Endodermal cell (in vitro differentiated cells): ENCODE measurements around the gene LTBP4. TPM values are rescaled to one million over a fixed set of nuclear protein-coding genes. Genes with fewer than 3 reads are reported as not detected.

Experiments
- DNase-seq: peaks from one replicate; pipeline ENCODE4 v3.0.0-alpha.2; 2017
- H3K27ac ChIP-seq: 2 replicates; pipeline ENCODE4 v1.5.1; 2013; ENCODE audit warnings: mild to moderate bottlenecking, low read depth, low read length, moderate library complexity
- H3K27me3 ChIP-seq: 2 replicates; pipeline ENCODE4 v1.6.1; 2013; ENCODE audit warnings: mild to moderate bottlenecking, low read length, moderate library complexity; ENCODE audit not compliant: insufficient read depth, control insufficient read depth, poor library complexity, severe bottlenecking
- H3K36me3 ChIP-seq: 2 replicates; pipeline ENCODE4 v1.7.0; 2013; ENCODE audit warnings: mild to moderate bottlenecking, low read length, moderate library complexity; ENCODE audit not compliant: control insufficient read depth, insufficient read depth
- H3K4me1 ChIP-seq: one replicate; pipeline ENCODE4 v1.7.0; 2013; ENCODE audit warnings: low read length; ENCODE audit not compliant: control insufficient read depth, insufficient read depth
- H3K4me3 ChIP-seq: 2 replicates; pipeline ENCODE4 v1.5.1; 2013; ENCODE audit warnings: mild to moderate bottlenecking, low read length, moderate library complexity
- H3K9ac ChIP-seq: 2 replicates; pipeline ENCODE4 v1.6.1; 2013; ENCODE audit warnings: mild to moderate bottlenecking, low read length, moderate library complexity; ENCODE audit not compliant: poor library complexity, severe bottlenecking; ENCODE audit errors: extremely low read depth
- H3K9me3 ChIP-seq: 2 replicates; pipeline ENCODE4 v1.6.1; 2013; ENCODE audit warnings: mild to moderate bottlenecking, low read length, moderate library complexity; ENCODE audit not compliant: control insufficient read depth
- H3K27ac Mint-ChIP-seq: 2 replicates; pipeline ENCODE4 v1.8.0; 2020; ENCODE audit warnings: mixed read lengths
- H3K27me3 Mint-ChIP-seq: 2 replicates; pipeline ENCODE4 v1.8.0; 2021; ENCODE audit warnings: mild to moderate bottlenecking, mixed read lengths; ENCODE audit not compliant: insufficient read depth
- H3K36me3 Mint-ChIP-seq: 2 replicates; pipeline ENCODE4 v1.8.0; 2020; ENCODE audit warnings: low read depth, mixed read lengths
- H3K4me1 Mint-ChIP-seq: 2 replicates; pipeline ENCODE4 v1.8.0; 2020; ENCODE audit warnings: mixed read lengths
- H3K4me3 Mint-ChIP-seq: 2 replicates; pipeline ENCODE4 v1.8.0; 2020; ENCODE audit warnings: mild to moderate bottlenecking, moderate library complexity, mixed read lengths
- H3K9me3 Mint-ChIP-seq: 2 replicates; pipeline ENCODE4 v1.8.0; 2020; ENCODE audit warnings: mild to moderate bottlenecking, mixed read lengths
- CTCF ChIP-seq: fragments of 200-600 bp; sonication (generic); conservative IDR thresholded peaks from 2 replicates; pipeline ENCODE4 v1.5.0; 2021; ENCODE audit warnings: antibody characterized with exemption, mild to moderate bottlenecking
- WGBS, 2 experiments: methylation state at CpG; one replicate each; pipeline versions ENCODE4 v1.1.5 to v1.1.7; 2013; ENCODE audit warnings: missing lambda C conversion rate in 2 of 2, mixed read lengths in 1 of 2; ENCODE audit not compliant: insufficient coverage in 1 of 2, insufficient read length in 1 of 2; 5-methylcytosine and 5-hydroxymethylcytosine counted together
- total RNA-seq, 2 donors: library from RNA; stranded (reverse); fragmentation: NEBNext Ultra II Directional in 1 of 2; extraction: Animal tissue kit (Norgen Biotek cat#: 25700) in 1 of 2; gene quantifications; 2 replicates in 1 of 2; 3 replicates in 1 of 2; pipeline ENCODE4 v1.2.1, GENCODE V29; 2021

Gene LTBP4
- total RNA-seq, 2 donors from 2014 or later = 104 to 133 TPM

DNA sequence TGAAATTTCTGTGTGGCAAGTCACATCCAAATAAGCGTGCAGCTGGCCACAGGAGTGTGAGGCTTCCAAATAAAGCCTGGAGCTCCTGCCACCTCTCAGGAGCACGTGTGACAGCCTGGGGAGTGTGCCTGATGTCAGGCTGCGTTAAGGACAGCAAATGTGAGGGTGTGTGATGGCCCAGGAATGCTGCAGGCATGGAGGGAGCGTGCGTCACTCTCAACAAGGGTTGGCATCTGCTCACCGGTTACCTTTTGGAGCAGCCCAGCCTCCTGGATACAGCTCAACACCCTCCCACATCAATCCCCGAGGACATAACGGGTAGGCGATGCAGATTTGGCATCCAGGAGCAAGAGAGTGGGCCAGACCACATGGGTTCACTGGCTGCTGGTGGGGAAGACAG, 70.2 kb downstream of the LTBP4 start:
- Histone ChIP-seq H3K4me1 (no peaks in the 10 kb centered on the region), H3K36me3 (peaks cover 68% of the 10 kb centered on the region), H3K9me3 (no peaks in the 10 kb centered on the region), H3K9ac (no peak overlapping the region), H3K4me3 (no peak overlapping the region), H3K27ac (no peak overlapping the region), H3K27me3 (no peaks in the 10 kb centered on the region)
- no peak for DNase-seq
- no peaks in the 10 kb centered on the region for H3K9me3 Mint-ChIP-seq
- H3K27ac Mint-ChIP-seq = no peak overlapping the region
- peaks cover 48% of the 10 kb centered on the region for H3K36me3 Mint-ChIP-seq
- no peaks in the 10 kb centered on the region for H3K27me3 Mint-ChIP-seq
- H3K4me1 Mint-ChIP-seq = no peaks in the 10 kb centered on the region
- WGBS, 2 experiments = 93 to 96% methylated on average over 5 to 9 of the region's 9 CpGs
- no peak overlapping the region for H3K4me3 Mint-ChIP-seq
- no peak for TF ChIP-seq CTCF

GRCh38 chr19:40672038-40672437, 70.9 kb downstream of the LTBP4 start:
- H3K27ac ChIP-seq = no peak overlapping the region

DNA sequence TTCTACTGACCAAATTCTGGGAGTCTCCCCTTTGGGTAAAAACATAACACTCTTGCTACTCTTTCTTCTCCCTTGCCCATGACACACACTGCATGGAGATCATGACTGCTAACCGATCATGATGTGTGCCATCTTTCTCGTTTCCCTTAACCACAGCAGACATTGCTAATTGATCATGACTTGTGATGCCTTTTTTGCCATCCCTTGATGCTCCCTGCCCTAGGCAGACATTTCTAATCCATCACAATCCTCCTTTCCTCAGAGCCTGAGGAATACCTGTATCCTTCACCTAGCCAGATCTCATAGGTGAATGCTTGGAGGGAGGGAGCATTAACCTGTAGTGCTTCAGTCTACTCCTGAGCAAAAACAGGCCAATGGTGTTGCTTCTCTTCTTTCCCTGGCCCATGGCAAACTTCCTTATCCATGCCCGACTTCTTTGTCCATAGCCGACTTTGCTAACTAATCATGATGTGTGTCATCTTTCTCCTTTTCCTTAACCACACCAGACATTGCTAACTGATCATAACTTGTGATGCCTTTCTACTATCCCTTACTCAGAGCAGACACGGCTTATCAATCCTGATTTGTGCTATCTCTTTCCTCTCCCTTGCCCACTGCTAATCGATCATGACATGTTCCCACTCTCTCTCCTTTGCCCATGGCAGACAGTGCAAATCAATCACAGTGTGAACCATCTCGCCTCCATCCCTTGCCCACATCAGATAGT, 71.6 kb downstream of the LTBP4 start:
- no peak for TF ChIP-seq CTCF
- no peaks in the 10 kb centered on the region for H3K27me3 Mint-ChIP-seq
- Histone ChIP-seq H3K9me3 (no peaks in the 10 kb centered on the region), H3K4me1 (no peaks in the 10 kb centered on the region), H3K27ac (no peak overlapping the region), H3K36me3 (peaks cover 76% of the 10 kb centered on the region), H3K4me3 (no peak overlapping the region), H3K27me3 (no peaks in the 10 kb centered on the region), H3K9ac (no peak overlapping the region)
- no peaks in the 10 kb centered on the region for H3K9me3 Mint-ChIP-seq
- no peak overlapping the region for H3K4me3 Mint-ChIP-seq
- no peak for DNase-seq
- no peaks in the 10 kb centered on the region for H3K4me1 Mint-ChIP-seq
- WGBS, 2 experiments = 94% methylated on average over 7 of the region's 7 CpGs
- peaks cover 53% of the 10 kb centered on the region for H3K36me3 Mint-ChIP-seq
- H3K27ac Mint-ChIP-seq = no peak overlapping the region

More at GRCh38 chr19:40672038-40672437, 70.9 kb downstream of the LTBP4 start:
- no peaks in the 10 kb centered on the region for H3K4me1 ChIP-seq
- H3K9me3 ChIP-seq = no peaks in the 10 kb centered on the region
- peaks cover 71% of the 10 kb centered on the region for H3K36me3 ChIP-seq
- H3K9ac ChIP-seq = no peak overlapping the region
- no peaks in the 10 kb centered on the region for H3K9me3 Mint-ChIP-seq
- WGBS, 2 experiments = 85 to 91% methylated on average over 2 of the region's 2 CpGs
- no peaks in the 10 kb centered on the region for H3K27me3 Mint-ChIP-seq
- no peak overlapping the region for H3K4me3 Mint-ChIP-seq
- H3K36me3 Mint-ChIP-seq = peaks cover 50% of the 10 kb centered on the region
- H3K27ac Mint-ChIP-seq = no peak overlapping the region
- no peak overlapping the region for H3K4me3 ChIP-seq
- no peak for TF ChIP-seq CTCF
- no peak for DNase-seq
- no peaks in the 10 kb centered on the region for H3K4me1 Mint-ChIP-seq
- H3K27me3 ChIP-seq = no peaks in the 10 kb centered on the region
